ENCODE measurements around the gene ATP6V0B. TPM values are rescaled to one million over a fixed set of nuclear protein-coding genes. Genes with fewer than 3 reads are reported as not detected.

Gene ATP6V0B
- total and polyA plus RNA-seq, 2 of the 13 experiments (the other 11 are each of a cell fraction or from before 2014, with no cell fraction given), result 157 to 161 TPM

GRCh38 chr1:43946236-43947060 is 28.3 kb upstream of the ATP6V0B start, which contains the start of gene IPO13 (continued):
- peak; percentile 95 for TF ChIP-seq ZNF770 (CRISPR knock-in tag; IDR thresholded peaks at IDR 0.05)
- TF ChIP-seq HMG20A (CRISPR knock-in tag; IDR thresholded peaks at IDR 0.05; ENCODE audit: borderline replicate concordance), result no peak
- TF ChIP-seq FOXP1 (IDR thresholded peaks at IDR 0.05), result no peak
- TF ChIP-seq FOXP1 (CRISPR knock-in tag; IDR thresholded peaks at IDR 0.05), result no peak
- no peak for TF ChIP-seq ZNF879 (CRISPR knock-in tag; IDR thresholded peaks at IDR 0.05)
- peak; percentile 81; the same call in 1 of the 2 replicates for TF ChIP-seq ZNF546 (CRISPR knock-in tag; conservative IDR thresholded peaks at IDR 0.05)
- 0 out of 2 replicates have a peak, but pooled peaks have one; percentile 62 for TF ChIP-seq ZNF569 (CRISPR knock-in tag; IDR thresholded peaks at IDR 0.05; ENCODE audit: borderline replicate concordance)
- TF ChIP-seq NFIC (IDR thresholded peaks at IDR 0.05; ENCODE audit: low read length), result no peak
- peak; percentile 67 for TF ChIP-seq ZNF512 (CRISPR knock-in tag; IDR thresholded peaks at IDR 0.05)
- peak; percentile 80; the same call in 1 of the 2 replicates for TF ChIP-seq ETV6 (CRISPR knock-in tag; conservative IDR thresholded peaks at IDR 0.05)
- TF ChIP-seq ZNF782 (CRISPR knock-in tag; IDR thresholded peaks at IDR 0.05; ENCODE audit: borderline replicate concordance), result peak; percentile 93; the same call in 1 of the 2 replicates
- TF ChIP-seq IKZF4 (CRISPR knock-in tag; IDR thresholded peaks at IDR 0.05; ENCODE audit: borderline replicate concordance, low read depth, not compliant biosample characterization), result peak; percentile 82
- peak; percentile 52; the same call in 1 of the 2 replicates for TF ChIP-seq ZNF563 (CRISPR knock-in tag; IDR thresholded peaks at IDR 0.05)
- TF ChIP-seq TRIM24 (CRISPR knock-in tag; IDR thresholded peaks at IDR 0.05), result no peak
- TF ChIP-seq POLR2AphosphoS5 (IDR thresholded peaks at IDR 0.05; ENCODE audit: low read depth, low read length), result peak; percentile 66
- TF ChIP-seq SIX4 (CRISPR knock-in tag; IDR thresholded peaks at IDR 0.05), result no peak
- no peak; the same call in 1 of the 2 replicates for TF ChIP-seq ZFP90 (CRISPR knock-in tag; IDR thresholded peaks at IDR 0.05; ENCODE audit: borderline replicate concordance)
- TF ChIP-seq ZNF574 (CRISPR knock-in tag; IDR thresholded peaks at IDR 0.05), result peak; percentile 92
- TF ChIP-seq ZNF737 (CRISPR knock-in tag; IDR thresholded peaks at IDR 0.05; ENCODE audit: borderline replicate concordance), result no peak
- TF ChIP-seq ZNF337 (CRISPR knock-in tag; IDR thresholded peaks at IDR 0.05; ENCODE audit: borderline replicate concordance, low read depth), result 0 out of 2 replicates have a peak, but pooled peaks have one; percentile 75
- TF ChIP-seq SOX6 (IDR thresholded peaks at IDR 0.05), result no peak
- peak; percentile 84 for TF ChIP-seq SOX6 (CRISPR knock-in tag; IDR thresholded peaks at IDR 0.05)
- TF ChIP-seq ZNF720 (CRISPR knock-in tag; IDR thresholded peaks at IDR 0.05), result no peak
- TF ChIP-seq ZNF335 (CRISPR knock-in tag; IDR thresholded peaks at IDR 0.05), result peak; percentile 100
- TF ChIP-seq MIXL1 (CRISPR knock-in tag; IDR thresholded peaks at IDR 0.05), result peak; percentile 48; the same call in 1 of the 2 replicates
- peak; percentile 67 for TF ChIP-seq NRL (CRISPR knock-in tag; IDR thresholded peaks at IDR 0.05; ENCODE audit: borderline replicate concordance)

Data from HepG2 (cell line).